Measurements from ENCODE around the gene SLC37A2. TPM values are rescaled to one million over a fixed set of nuclear protein-coding genes. Genes with fewer than 3 reads are reported as not detected.

Gene SLC37A2
- polyA plus RNA-seq, 1 of the 3 experiments (the other 2 are of a cell fraction), result 0.44 TPM

- Histone ChIP-seq H3F3A (replicated peaks; ENCODE audit: insufficient read depth) (peaks cover 11% of the 10 kb centered on the region), H3K79me2 (ENCODE audit: insufficient read depth) (no peaks in the 10 kb centered on the region), H3K9me3 (no peaks in the 10 kb centered on the region), H4K20me1 (ENCODE audit: insufficient read depth) (no peaks in the 10 kb centered on the region), H3K4me3 (ENCODE audit: low read depth in 2 of 2, low read length in 1 of 2) (no peak overlapping the region), H3K4me2 (peak overlapping the region; percentile 15; the same call in 1 of the 2 replicates), H3K27me3 (ENCODE audit: insufficient read depth) (no peaks in the 10 kb centered on the region), H3K27ac (ENCODE audit: low read depth in 2 of 2, low read length in 1 of 2) (peak overlapping the region in 1 of 2 experiments; percentile 74; a peak in 2 of 4 replicates), H3K9ac (no peak overlapping the region), H2AFZ (ENCODE audit: low read depth) (peak overlapping the region; percentile 80), H3K36me3 (replicated peaks in 1 of 2; ENCODE audit: control insufficient read depth in 1 of 2, insufficient read depth in 2 of 2, low read length in 1 of 2) (peaks cover 4 to 10% of the 10 kb centered on the region in 2 experiments), H3K4me1 (ENCODE audit: control insufficient read depth in 1 of 2, insufficient read depth in 2 of 2, low read depth in 1 of 2, low read length in 1 of 2) (0 out of 4 replicates have a peak, but pooled peaks cover 0 to 4% of the 10 kb centered on the region in 2 experiments), H3K9me2 (no peaks in the 10 kb centered on the region)
- POLR2A ChIA-PET, result no interaction called here
- 4% methylated on average over 1 of the region's 1 CpG for WGBS (ENCODE audit: low lambda C conversion rate)
- TF ChIP-seq NFIC (IDR thresholded peaks at IDR 0.05; ENCODE audit: borderline replicate concordance), result peak; percentile 27; the same call in 1 of the 2 replicates
- TF ChIP-seq EP300 (IDR thresholded peaks at IDR 0.05; ENCODE audit: borderline replicate concordance in 1 of 2, low read depth in 1 of 2, low read length in 1 of 2), result peak in 1 of 2 experiments; percentile 36; a peak in 1 of 4 replicates
- peak; percentile 65 for TF ChIP-seq JUND (IDR thresholded peaks at IDR 0.05)
- TF ChIP-seq MEF2A (IDR thresholded peaks at IDR 0.05; ENCODE audit: borderline replicate concordance, low read depth), result peak; percentile 35; the same call in 1 of the 2 replicates
- TF ChIP-seq FOXM1 (IDR thresholded peaks at IDR 0.05; ENCODE audit: low read depth), result no peak
- TF ChIP-seq TCF12 (IDR thresholded peaks at IDR 0.05), result peak; percentile 74
- no peak for TF ChIP-seq GABPA (IDR thresholded peaks at IDR 0.05; ENCODE audit: low read depth)
- TF ChIP-seq MAX (IDR thresholded peaks at IDR 0.05; ENCODE audit: low read depth), result no peak
- TF ChIP-seq SMC3 (IDR thresholded peaks at IDR 0.05; ENCODE audit: low read depth, low read length), result no peak
- TF ChIP-seq FOSL2 (IDR thresholded peaks at IDR 0.05; ENCODE audit: borderline replicate concordance, low read depth), result peak; percentile 75
- 0 out of 2 replicates have a peak, but pooled peaks have one; percentile 28 for TF ChIP-seq RXRA (IDR thresholded peaks at IDR 0.05; ENCODE audit: borderline replicate concordance, low read depth)
- 0 out of 2 replicates have a peak, but pooled peaks have one; percentile 23 for TF ChIP-seq PBX3 (IDR thresholded peaks at IDR 0.05)
- no peak for DNase-seq
- CTCF ChIA-PET, result no interaction called here
These were observed 26.2 kb upstream of the SLC37A2 start for GRCh38 chr11:125036933-125037332.

- H4K20me1 ChIP-seq (ENCODE audit: insufficient read depth), result no peaks in the 10 kb centered on the region
- no peaks in the 10 kb centered on the region for H3K27me3 ChIP-seq (ENCODE audit: insufficient read depth)
- WGBS (ENCODE audit: low lambda C conversion rate), result 89% methylated on average over 4 of the region's 4 CpGs
- no peak for DNase-seq
- no peak overlapping the region for H3K9ac ChIP-seq
- ChIA-PET CTCF (no interaction called here), POLR2A (no interaction called here)
- H3K79me2 ChIP-seq (ENCODE audit: insufficient read depth), result no peaks in the 10 kb centered on the region
- H3K9me2 ChIP-seq, result no peaks in the 10 kb centered on the region
- H3K4me3 ChIP-seq (ENCODE audit: low read depth in 2 of 2, low read length in 1 of 2), result no peak overlapping the region
- H3K4me1 ChIP-seq (ENCODE audit: control insufficient read depth in 1 of 2, insufficient read depth in 2 of 2, low read depth in 1 of 2, low read length in 1 of 2), result no peaks in the 10 kb centered on the region
- no peak overlapping the region for H3K27ac ChIP-seq (ENCODE audit: low read depth in 2 of 2, low read length in 1 of 2)
- H3K36me3 ChIP-seq (replicated peaks in 1 of 2; ENCODE audit: control insufficient read depth in 1 of 2, insufficient read depth in 2 of 2, low read length in 1 of 2), result no peaks in the 10 kb centered on the region
- H3K4me2 ChIP-seq, result no peak overlapping the region
- H2AFZ ChIP-seq (ENCODE audit: low read depth), result no peak overlapping the region
- H3F3A ChIP-seq (replicated peaks; ENCODE audit: insufficient read depth), result no peaks in the 10 kb centered on the region
- H3K9me3 ChIP-seq, result no peaks in the 10 kb centered on the region
- TF ChIP-seq FOXM1 (IDR thresholded peaks at IDR 0.05; ENCODE audit: low read depth), result no peak
- TF ChIP-seq FOSL2 (IDR thresholded peaks at IDR 0.05; ENCODE audit: borderline replicate concordance, low read depth), result no peak
- no peak for TF ChIP-seq YY1 (IDR thresholded peaks at IDR 0.05; ENCODE audit: low read depth)
- no peak for TF ChIP-seq CTCF (IDR thresholded peaks at IDR 0.05)
- no peak for TF ChIP-seq PBX3 (IDR thresholded peaks at IDR 0.05)
- TF ChIP-seq REST (IDR thresholded peaks at IDR 0.05; ENCODE audit: low read depth, low read length), result no peak
- TF ChIP-seq POLR2AphosphoS5 (IDR thresholded peaks at IDR 0.05; ENCODE audit: low read depth, low read length), result no peak
- no peak for TF ChIP-seq NFIC (IDR thresholded peaks at IDR 0.05; ENCODE audit: borderline replicate concordance)
- no peak for TF ChIP-seq GATA2 (CRISPR knock-in tag; IDR thresholded peaks at IDR 0.05)
- TF ChIP-seq TCF12 (IDR thresholded peaks at IDR 0.05), result no peak
These were observed 13.8 kb upstream of the SLC37A2 start for GRCh38 chr11:125049164-125049792.

Data from SK-N-SH (cell line).